ENCODE measurements around the gene GPATCH3.
"Not testable (repeated sequence)": the region's sequence is repeated elsewhere in the genome, so short reads cannot be mapped to it uniquely, and the experiment has no call there.

Gene GPATCH3

DNA sequence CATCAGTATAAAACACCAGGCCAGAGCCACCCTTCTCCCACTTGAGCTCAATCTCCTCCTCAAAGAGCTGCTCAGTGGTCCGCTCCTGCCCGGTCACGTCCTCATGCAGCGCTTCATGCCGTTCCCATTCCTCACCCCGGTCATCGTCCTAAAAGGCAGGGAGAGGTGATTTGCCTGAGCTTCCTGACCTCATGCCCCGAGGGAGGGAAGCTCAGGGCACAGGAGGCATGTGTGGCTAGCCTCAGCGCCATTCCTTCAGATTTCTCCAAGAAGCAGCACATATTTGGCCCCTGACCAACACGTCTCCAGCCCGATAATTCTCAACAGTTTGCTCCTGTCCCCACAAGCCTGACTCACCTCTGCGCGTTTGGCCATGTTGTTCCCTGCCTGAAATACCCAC lies 6.0 kb downstream of the GPATCH3 start:
- H3K9me3 Mint-ChIP-seq: no peaks in the 10 kb centered on the region
- DNase-seq (no peak), ATAC-seq (no peak)
- no peak overlapping the region for H3K4me3 Mint-ChIP-seq
- H3K27ac Mint-ChIP-seq: peak overlapping the region in 1 of 2 donors; percentile 7
- no peaks in the 10 kb centered on the region for H3K27me3 Mint-ChIP-seq
- H3K4me1 Mint-ChIP-seq: peaks cover 33% of the 10 kb centered on the region

DNA sequence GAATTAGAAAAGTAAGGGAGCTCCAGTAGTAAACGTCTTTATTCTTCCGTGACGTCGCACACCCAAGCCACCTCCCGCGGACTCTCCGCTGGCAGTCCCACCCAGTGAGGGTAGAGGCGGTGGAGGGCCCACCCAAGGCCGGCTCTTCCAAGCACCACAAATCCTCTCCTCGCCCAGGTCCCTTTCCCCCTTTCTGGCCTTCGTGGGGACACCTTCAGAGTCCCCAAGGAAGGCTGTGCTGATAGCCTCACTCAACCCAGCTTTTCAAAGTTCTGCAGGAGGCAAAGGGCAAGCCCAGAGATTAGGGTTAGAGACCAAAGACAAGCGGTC lies 9.8 kb downstream of the GPATCH3 start:
- Mint-ChIP-seq H3K27me3 (no peaks in the 10 kb centered on the region), H3K9me3 (no peaks in the 10 kb centered on the region), H3K4me1 (peaks cover 27% of the 10 kb centered on the region), H3K4me3 (peak overlapping the region; percentile 98 to 100), H3K27ac (peak overlapping the region; percentile 98)
- DNase-seq: no peak
- ATAC-seq: peak; percentile 55

DNA sequence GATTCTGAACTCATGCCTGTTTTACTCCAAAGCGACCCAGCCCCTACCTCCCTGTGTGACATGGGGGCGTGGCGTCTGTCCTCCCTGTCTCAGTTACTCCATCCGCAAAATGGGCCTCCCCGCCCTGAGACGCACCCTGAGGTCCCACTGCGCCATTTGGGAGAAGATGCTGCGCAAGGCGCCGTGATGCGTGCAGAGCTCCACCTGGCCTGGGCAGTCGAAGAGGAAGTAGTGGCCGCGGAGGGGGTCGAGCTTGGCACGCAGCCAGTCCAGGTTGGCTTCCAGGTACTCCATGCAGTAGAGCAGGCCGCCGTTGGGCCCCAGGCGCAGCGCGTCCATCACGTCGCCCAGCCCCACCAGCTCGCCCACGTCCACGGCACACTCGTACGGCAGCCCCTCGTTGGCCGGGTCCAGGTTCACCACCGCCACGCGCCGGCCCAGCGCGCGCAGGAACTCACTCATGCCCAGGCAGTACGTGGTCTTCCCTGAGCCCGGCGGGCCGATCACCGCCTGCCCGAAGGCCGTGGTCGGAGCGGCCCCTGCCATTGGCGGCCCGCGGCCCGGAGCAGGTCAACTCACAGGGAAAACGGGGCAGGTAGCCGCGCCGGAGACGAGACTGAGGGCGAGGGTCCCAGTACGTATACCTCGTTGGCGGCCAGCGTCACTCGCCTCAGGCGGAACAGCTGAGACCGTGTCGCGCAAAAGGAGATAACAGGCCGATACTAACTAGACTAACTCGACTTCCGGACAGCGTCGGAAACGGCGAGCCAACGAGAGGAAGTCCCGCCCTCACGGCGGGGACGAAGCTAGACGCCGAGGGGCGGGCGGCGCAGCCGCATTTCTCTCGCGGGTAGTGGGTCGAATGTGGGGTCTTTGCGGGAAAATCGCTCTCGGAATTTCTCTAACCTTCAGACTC lies 10.5 kb downstream of the GPATCH3 start, which contains the start of gene GPN2:
Gene GPN2, minus strand, starts transcription at position 733 of the 916 bp plus-strand sequence. Its CDS starts 187 bp downstream, at position 546.
- H3K27me3 Mint-ChIP-seq: no peaks in the 10 kb centered on the region
- DNase-seq (peak; percentile 69 to 76), ATAC-seq (peak; percentile 97)
- peak within 1 kb of the TSS; percentile 98 to 100 for H3K4me3 Mint-ChIP-seq
- peaks cover 33% of the 10 kb centered on the region for H3K4me1 Mint-ChIP-seq
- H3K9me3 Mint-ChIP-seq: no peaks in the 10 kb centered on the region
- H3K27ac Mint-ChIP-seq: peak within 1 kb of the TSS; percentile 98

DNA sequence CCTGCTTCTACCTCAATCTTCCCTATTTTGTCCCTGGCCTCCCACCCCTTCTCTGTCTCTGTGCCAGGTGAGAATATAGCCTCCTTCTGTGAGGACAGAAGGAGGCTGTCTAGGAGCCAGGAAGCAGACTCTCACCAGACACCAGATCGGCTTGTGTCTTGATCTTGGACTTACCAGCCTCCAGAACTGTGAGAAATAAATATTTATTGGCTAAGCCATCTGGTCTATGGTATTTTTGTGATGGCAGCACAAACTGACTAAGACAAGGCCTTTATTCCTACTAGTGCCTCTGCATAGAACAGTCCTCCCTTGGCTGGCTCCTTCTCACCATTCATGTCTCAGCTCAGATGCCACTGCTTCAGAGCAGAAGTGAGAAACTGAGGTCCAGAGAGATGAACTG lies 12.0 kb downstream of the GPATCH3 start:
- no peaks in the 10 kb centered on the region for H3K27me3 Mint-ChIP-seq
- peaks cover 33% of the 10 kb centered on the region for H3K4me1 Mint-ChIP-seq
- peak overlapping the region; percentile 17 to 83 for H3K27ac Mint-ChIP-seq
- ATAC-seq: no peak
- peak overlapping the region; percentile 98 to 100 for H3K4me3 Mint-ChIP-seq
- no peaks in the 10 kb centered on the region for H3K9me3 Mint-ChIP-seq
- DNase-seq: no peak

DNA sequence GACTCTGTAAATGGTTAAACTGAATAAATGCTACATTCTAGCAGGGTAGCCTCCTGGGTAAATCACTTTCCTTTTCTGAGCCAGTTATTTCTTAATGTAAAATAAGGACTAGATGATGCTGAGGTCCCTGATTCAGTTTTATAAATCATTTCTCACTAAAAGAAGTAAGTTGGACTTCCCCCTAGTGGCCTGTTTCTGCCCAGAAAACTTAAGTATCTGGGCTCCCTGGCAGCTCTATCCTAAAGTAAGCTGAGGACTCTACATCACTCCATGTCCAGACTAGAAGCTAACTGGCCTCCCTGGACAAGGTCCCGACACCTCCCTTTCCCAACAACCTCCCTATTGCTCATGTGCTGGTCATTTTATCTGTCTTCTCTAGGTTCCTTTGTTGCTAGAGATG lies 13.1 kb downstream of the GPATCH3 start:
- DNase-seq (no peak), ATAC-seq (no peak)
- H3K9me3 Mint-ChIP-seq: no peaks in the 10 kb centered on the region
- no peaks in the 10 kb centered on the region for H3K27me3 Mint-ChIP-seq
- no peak overlapping the region for H3K27ac Mint-ChIP-seq
- peaks cover 38% of the 10 kb centered on the region for H3K4me1 Mint-ChIP-seq
- no peak overlapping the region for H3K4me3 Mint-ChIP-seq

DNA sequence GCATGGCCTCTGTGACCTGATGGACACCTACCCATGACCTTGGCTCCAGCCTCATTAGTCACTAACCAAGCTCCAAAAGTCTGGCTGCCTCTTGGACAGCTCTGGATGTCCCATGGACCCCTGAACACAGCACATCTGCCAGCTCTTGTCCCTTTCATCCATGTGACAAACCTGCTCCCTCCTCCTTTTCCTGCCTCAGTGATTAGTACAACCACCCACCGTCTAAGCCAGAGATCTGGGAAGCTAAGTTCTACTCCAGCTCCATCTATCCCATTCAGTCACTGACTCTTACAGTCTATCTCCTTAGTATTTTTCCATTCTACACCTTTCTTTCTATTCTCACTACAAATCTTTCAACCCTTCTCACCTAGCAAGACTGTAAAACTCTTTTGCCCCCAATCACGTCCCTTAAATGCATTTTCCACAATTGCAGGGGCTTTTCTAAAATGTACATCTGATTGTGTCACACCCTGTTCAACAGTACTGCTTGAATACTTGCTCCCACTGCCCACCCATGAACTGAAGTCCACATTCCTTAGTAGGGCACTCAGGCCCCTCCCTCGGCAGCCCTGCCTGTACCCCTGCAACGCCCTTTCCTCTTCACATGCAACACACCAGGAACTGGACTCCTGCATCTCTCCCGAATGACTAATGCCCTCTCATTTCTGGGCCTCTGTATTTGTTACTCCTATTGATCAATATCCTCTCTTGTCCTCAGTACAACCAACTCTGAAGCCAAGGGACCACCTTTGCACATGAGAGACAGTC lies 17.4 kb downstream of the GPATCH3 start:
- Mint-ChIP-seq H3K27ac (peak overlapping the region; percentile 3 to 89), H3K4me3 (no peak overlapping the region), H3K4me1 (peaks cover 12% of the 10 kb centered on the region), H3K9me3 (no peaks in the 10 kb centered on the region), H3K27me3 (no peaks in the 10 kb centered on the region)
- ATAC-seq (no peak), DNase-seq (no peak)

DNA sequence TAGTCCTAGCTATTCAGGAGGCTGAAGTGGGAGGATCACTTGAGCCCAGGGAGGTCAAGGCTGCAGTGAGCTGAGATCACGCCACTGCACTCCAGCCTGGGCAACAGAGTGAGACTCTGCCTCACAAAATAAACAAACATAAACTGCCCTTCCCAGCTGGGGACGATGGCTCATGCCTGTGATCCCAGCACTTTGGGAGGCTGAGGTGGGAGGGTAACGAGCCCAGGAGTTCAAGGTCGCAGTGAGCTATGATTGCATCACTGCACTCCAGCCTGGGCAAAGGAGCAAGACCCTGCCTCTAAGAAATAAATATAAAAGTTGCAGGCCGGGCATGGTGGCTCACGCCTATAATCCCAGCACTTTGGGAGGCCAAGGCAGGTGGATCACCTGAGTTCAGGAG lies 18.7 kb downstream of the GPATCH3 start:
- H3K4me1 Mint-ChIP-seq: peaks cover 11% of the 10 kb centered on the region
- not testable (repeated sequence) for H3K27ac Mint-ChIP-seq, H3K27me3 Mint-ChIP-seq, H3K9me3 Mint-ChIP-seq, ATAC-seq, H3K4me3 Mint-ChIP-seq, DNase-seq

DNA sequence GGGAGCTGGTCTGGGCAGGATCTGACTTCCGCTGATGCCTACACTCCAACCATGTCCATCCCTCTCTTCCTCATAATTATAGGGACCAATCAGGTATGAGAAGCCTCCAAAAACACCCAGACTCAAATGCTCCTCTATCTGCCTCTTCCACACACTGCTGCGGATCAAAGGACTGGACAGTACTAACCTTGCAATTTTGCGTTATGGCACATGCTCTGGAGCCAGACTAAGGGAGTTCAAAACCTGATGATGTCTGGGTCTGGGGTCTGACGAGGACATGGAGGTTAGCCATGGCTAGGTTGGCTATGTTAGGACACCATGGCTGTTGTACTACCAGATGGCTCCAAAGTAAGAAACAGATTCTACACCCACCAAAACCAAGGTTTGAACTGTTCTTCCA lies 20.5 kb downstream of the GPATCH3 start:
- DNase-seq (no peak), ATAC-seq (no peak)
- H3K4me3 Mint-ChIP-seq: no peak overlapping the region
- H3K4me1 Mint-ChIP-seq: peaks cover 5% of the 10 kb centered on the region
- peak overlapping the region in 1 of 2 donors; percentile 46 for H3K27ac Mint-ChIP-seq
- H3K9me3 Mint-ChIP-seq: no peaks in the 10 kb centered on the region
- no peaks in the 10 kb centered on the region for H3K27me3 Mint-ChIP-seq

DNA sequence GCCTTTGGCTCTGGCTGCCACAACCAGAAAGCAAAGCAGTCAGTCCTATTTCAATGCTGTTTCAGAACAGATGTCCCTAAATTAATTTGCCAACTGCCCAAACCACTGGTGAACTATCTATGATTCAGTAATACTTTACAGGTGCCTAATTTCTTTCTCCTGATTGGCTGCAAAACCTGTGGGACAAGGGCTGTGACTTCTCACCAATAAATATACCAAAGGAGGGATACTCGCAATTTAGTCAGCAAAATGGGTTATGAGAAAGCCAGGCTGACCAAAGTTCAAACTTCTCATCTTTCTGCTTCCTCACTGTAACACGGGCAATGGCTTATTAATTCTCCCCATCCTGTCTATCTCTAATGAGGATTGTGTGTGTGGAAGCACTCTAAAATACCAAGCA lies 22.9 kb downstream of the GPATCH3 start:
- Mint-ChIP-seq H3K27me3 (no peaks in the 10 kb centered on the region), H3K4me3 (no peak overlapping the region), H3K9me3 (no peaks in the 10 kb centered on the region), H3K27ac (no peak overlapping the region), H3K4me1 (no peaks in the 10 kb centered on the region)
- DNase-seq (no peak), ATAC-seq (no peak)

DNA sequence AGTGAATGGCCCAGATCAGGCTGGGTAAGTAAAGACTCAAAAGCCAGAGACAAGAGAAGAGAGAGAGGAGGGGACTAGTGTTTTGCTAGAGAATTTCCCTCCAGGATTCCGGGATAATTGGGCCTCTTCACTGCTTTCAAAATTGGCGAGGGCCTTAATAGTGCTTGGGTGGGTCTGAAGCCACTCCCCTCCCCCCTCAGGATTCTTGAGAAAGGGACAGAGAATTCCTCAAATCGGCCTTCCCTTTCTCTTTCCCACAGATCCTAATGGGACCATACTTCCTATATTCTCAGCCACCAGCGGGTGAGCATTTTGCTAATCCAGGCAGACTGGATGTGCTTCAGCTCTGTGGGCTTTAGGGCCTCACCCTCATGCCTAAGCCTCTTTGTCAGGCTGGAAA lies 25.4 kb downstream of the GPATCH3 start:
- H3K27me3 Mint-ChIP-seq: no peaks in the 10 kb centered on the region
- no peaks in the 10 kb centered on the region for H3K4me1 Mint-ChIP-seq
- no peak overlapping the region for H3K4me3 Mint-ChIP-seq
- peak overlapping the region in 1 of 2 donors; percentile 9 for H3K27ac Mint-ChIP-seq
- no peak for ATAC-seq
- DNase-seq: no peak
- no peaks in the 10 kb centered on the region for H3K9me3 Mint-ChIP-seq

DNA sequence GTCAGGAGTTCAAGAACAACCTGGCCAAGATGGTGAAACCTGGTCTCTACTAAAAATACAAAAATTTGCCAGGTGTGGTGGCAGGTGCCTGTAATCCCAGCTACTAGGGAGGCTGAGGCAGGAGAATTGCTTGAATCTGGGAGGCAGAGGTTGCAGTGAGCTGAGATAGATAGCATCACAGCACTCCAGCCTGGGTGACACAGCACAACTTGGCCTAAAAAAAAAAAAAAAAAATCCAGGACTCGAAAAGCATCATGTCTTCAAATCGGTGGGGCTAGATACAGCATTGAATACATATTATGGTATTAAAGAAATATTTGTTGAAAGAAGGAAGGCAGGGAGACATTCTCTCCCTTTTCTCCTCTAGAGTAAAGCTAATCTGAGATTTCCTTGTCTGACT lies 27.2 kb downstream of the GPATCH3 start:
- H3K27me3 Mint-ChIP-seq, H3K4me3 Mint-ChIP-seq, H3K4me1 Mint-ChIP-seq, H3K9me3 Mint-ChIP-seq, ATAC-seq, DNase-seq, H3K27ac Mint-ChIP-seq: not testable (repeated sequence)

DNA sequence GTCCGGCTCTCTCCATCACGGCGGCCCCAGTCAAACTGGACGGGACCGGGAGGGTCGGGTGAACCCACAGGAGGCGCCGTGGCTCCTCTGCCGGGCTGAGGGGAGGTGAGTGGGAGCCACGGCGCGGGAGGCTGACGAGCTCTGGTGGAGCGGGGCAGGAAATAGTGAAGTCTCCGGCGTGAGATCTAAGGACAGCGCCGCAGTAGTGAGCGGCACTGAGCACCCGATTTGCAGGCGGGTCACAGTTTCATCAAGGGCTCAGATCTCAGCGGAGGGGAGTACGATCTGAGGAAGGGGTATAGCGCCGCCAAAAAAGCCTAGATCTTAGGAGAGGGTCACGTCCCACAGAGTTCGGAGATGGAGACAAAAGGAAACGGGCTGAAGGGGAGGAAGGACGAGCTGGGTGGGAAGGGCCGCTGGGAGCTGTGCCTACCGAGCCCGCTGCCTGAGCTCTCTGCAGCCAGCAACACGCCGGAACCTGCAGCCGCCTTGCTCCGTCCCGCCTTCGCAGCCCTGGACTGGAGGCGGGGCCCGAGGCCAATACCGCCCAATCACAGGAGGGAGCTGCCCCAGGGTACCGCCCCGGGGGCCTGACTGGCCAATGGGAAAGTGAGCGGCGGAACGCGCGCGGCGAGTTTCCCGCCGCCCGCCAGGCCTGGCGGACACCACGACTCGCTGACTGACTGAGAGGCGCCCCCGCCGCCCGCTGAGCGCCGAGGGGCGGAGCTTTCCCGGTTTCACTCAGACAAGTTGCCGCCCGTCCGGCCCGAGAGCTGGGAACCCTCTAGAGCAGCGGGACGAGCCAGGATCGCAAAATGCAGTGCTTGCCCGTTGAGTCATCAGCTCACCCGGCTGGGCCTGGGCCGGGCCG lies 35.4 kb downstream of the GPATCH3 start:
- H3K27ac Mint-ChIP-seq: peak overlapping the region; percentile 95 to 96
- H3K4me3 Mint-ChIP-seq: peak overlapping the region; percentile 86 to 98
- H3K4me1 Mint-ChIP-seq: peaks cover 34% of the 10 kb centered on the region
- peak; percentile 96 to 97 for DNase-seq
- H3K9me3 Mint-ChIP-seq: no peaks in the 10 kb centered on the region
- no peaks in the 10 kb centered on the region for H3K27me3 Mint-ChIP-seq
- peak; percentile 97 for ATAC-seq

DNA sequence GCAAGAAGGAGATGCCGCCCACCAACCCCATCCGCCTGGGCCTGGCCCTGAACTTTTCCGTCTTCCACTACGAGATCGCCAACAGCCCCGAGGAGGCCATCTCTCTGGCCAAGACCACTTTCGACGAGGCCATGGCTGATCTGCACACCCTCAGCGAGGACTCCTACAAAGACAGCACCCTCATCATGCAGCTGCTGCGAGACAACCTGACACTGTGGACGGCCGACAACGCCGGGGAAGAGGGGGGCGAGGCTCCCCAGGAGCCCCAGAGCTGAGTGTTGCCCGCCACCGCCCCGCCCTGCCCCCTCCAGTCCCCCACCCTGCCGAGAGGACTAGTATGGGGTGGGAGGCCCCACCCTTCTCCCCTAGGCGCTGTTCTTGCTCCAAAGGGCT lies 36.6 kb downstream of the GPATCH3 start:
- H3K4me1 Mint-ChIP-seq: peaks cover 34% of the 10 kb centered on the region
- no peak overlapping the region for H3K27ac Mint-ChIP-seq
- H3K27me3 Mint-ChIP-seq: no peaks in the 10 kb centered on the region
- peak overlapping the region; percentile 86 to 98 for H3K4me3 Mint-ChIP-seq
- no peaks in the 10 kb centered on the region for H3K9me3 Mint-ChIP-seq
- DNase-seq (peak in 1 of 2 donors; percentile 9), ATAC-seq (no peak)

DNA sequence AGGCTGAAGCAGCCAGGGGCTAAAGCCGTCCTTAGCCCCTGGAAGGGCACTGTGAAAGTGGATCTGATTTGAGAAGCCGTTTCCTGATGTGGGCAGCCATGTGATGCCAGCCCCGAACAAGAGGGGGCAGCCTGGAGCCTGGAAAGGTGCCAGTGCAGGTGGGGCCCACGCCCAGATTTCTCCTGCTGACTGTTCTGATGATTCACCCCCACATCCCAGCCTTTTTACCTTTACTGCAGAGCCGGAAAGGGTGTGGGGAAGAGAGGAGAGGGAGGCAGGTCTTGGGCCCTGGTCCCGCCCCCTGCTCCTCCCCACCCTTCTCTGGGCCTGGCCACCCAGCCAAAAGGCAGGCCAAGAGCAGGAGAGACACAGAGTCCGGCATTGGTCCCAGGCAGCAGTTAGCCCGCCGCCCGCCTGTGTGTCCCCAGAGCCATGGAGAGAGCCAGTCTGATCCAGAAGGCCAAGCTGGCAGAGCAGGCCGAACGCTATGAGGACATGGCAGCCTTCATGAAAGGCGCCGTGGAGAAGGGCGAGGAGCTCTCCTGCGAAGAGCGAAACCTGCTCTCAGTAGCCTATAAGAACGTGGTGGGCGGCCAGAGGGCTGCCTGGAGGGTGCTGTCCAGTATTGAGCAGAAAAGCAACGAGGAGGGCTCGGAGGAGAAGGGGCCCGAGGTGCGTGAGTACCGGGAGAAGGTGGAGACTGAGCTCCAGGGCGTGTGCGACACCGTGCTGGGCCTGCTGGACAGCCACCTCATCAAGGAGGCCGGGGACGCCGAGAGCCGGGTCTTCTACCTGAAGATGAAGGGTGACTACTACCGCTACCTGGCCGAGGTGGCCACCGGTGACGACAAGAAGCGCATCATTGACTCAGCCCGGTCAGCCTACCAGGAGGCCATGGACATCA lies 37.2 kb downstream of the GPATCH3 start, which contains the start of gene SFN:
Gene SFN, plus strand, starts transcription at position 369 of the 904 bp plus-strand sequence. Its CDS starts 64 bp downstream, at position 433.
- Mint-ChIP-seq H3K4me1 (peaks cover 34% of the 10 kb centered on the region), H3K4me3 (peak within 1 kb of the TSS; percentile 86 to 98), H3K27ac (no peak within 1 kb of the TSS), H3K9me3 (no peaks in the 10 kb centered on the region), H3K27me3 (no peaks in the 10 kb centered on the region)
- DNase-seq (peak; percentile 39 to 57), ATAC-seq (no peak)

Measured in stimulated activated naive CD8-positive, alpha-beta T cell treated with anti-CD3 and anti-CD28 coated beads, Interleukin-15, amount 100 ng/mL, for 72 hours (primary cell).